Stimulated activated CD8-positive, alpha-beta memory T cell treated with anti-CD3 and anti-CD28 coated beads, Interleukin-7, amount 100 ng/mL, for 1 hour (primary cell): ENCODE measurements around the gene SIRT1.
"Not testable (repeated sequence)": the region's sequence is repeated elsewhere in the genome, so short reads cannot be mapped to it uniquely, and the experiment has no call there.

Source experiments
- DNase-seq, 2 donors: peaks; one replicate each; pipeline ENCODE4 v3.0.0-alpha.2; 2020; ENCODE audit warnings: low read depth in 2 of 2

The SIRT1 gene

DNA sequence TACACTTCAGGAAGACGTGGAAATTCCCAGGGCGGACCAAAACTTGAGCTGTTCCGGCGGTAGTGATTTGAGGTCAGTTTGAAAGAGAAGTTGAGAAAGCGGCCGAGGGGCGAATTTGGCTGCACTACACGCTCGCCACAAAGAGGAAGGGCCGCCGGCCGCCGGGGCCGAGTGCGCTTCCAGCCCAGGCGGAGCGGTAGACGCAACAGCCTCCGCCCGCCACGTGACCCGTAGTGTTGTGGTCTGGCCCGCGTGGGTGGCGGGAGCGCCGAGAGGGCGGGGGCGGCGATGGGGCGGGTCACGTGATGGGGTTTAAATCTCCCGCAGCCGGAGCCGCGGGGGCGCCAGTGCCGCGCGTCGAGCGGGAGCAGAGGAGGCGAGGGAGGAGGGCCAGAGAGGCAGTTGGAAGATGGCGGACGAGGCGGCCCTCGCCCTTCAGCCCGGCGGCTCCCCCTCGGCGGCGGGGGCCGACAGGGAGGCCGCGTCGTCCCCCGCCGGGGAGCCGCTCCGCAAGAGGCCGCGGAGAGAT lies at the start of gene SIRT1:
Gene SIRT1 (plus strand): TSS at position 344 of the 529 bp plus-strand sequence. CDS start 66 bp downstream, at position 410.
- peak; percentile 93 to 94 for DNase-seq

DNA sequence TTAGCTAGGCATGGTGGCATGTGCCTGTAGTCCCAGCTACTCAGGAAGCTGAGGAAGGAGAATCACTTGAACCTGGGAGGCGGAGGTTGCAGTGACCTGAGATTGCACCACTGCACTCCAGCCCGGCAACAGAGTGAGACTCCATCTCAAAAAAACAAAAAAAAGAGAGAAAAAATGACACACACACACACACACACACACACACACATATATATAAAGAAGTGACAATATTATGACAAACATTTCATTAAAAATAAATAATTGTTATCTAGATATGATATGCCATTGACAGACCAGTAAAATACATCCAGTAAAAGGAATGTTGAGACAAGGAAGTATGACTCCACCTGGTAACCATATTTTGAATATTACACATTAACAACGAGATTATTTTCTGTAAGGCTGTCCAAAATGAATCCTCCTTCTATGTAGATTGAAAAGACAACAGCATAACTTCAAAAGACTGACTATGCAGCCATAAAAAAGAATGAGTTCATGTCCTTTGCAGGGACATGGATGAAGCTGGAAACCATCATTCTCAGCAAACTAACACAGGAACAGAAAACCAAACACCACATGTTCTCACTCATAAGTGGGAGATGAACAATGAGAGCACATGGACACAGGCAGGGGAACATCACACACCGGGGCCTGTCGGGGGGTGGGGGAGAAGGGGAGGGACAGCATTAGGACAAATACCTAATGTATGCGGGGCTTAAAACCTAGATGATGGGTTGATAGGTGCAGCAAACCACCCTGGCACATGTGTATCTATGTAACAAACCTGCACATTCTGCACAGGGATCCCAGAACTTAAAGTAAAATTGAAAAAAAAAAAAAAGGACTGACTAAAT lies 48.7 kb upstream of the SIRT1 start:
- not testable (repeated sequence) for DNase-seq

DNA sequence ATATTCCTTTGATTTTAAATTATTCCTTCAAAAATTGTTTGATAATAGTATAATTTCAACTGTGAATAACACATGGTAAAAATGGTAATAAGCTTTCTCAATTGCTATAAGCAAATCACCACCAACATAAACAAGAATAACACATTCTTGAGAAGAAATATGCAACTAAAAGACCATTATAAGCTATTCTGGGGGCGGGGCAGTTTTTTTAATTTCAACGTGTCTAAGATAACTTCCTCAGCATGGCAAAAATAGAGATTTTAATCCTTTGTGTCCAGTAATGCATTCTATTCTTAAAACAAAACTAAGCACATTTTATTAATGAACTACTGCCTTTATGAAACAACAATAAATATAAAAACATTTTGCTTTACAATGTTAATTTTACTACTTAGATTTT lies 48.0 kb upstream of the SIRT1 start:
- DNase-seq: no peak

DNA sequence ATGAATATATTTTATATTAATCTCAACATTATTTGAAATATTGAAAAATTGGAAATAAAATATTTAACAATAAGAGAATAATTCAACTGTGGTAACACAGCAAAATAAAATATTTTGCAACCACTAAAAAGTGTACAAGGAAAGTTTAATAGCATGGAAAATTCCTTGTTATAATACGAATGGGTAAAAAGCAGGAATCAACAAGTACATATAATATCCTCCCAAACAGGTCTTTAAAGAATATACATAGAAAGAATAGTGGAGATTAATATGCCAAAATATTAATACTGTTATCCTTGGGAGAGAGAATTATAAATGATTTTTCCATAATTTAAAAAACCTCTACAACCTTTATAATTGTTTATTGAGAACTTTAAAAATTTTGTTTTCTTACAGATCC lies 47.5 kb upstream of the SIRT1 start:
- DNase-seq: no peak

DNA sequence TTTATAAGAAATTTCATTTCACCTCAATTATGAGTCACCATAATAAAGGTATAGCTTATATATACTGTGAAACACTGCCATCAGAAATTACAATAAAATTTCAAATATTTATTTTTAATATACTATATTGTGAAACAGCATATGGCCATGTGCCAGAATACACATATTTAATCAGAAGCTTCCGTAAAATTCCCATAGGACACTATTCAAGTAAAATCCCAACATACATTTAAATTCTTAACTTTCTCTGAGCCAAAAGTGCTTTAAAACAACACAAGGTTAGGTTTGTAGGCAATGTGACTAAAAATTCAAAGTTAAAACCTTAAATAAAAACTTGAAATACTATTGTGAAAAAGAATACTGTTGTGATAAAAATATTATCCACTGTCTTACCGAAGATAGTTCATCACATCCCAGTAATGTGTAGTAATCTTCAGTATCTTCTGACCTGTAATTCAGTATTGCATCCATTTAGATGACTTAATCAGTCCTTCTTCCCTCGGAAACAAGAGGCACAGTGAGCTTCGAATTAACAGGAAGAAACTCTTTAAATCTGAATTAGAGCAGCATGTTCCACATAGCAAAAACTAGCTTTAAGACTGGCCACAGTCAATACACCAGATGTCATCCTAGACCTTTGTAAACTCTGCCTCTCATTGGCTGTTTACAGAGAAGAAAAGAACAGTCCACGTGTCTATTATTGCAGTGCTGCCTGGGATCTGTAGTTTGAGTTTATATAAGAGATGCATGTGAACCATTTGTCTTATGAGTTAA lies 46.7 kb upstream of the SIRT1 start, which contains the start of gene DNAJC12:
Gene DNAJC12 (minus strand): TSS at position 648 of the 774 bp plus-strand sequence. CDS start 177 bp downstream, at position 471.
- DNase-seq: no peak

DNA sequence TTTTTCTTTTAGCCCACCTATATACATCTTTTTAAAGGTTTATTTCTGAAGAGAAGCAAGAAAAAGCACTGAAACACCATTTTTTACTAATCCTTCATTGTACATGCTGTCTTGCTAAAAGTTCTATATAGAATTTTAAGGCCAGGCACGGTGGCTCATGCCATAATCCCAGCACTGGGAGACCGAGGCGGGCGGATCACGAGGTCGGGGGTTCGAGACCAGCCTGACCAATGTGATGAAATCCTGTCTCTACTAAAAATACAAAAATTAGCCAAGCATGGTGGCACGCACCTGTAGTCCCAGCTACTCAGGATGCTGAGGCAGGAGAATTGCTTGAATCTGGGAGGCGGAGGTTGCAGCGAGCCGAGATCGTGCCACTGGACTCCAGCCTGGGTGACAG lies 44.9 kb upstream of the SIRT1 start:
- DNase-seq: not testable (repeated sequence)

DNA sequence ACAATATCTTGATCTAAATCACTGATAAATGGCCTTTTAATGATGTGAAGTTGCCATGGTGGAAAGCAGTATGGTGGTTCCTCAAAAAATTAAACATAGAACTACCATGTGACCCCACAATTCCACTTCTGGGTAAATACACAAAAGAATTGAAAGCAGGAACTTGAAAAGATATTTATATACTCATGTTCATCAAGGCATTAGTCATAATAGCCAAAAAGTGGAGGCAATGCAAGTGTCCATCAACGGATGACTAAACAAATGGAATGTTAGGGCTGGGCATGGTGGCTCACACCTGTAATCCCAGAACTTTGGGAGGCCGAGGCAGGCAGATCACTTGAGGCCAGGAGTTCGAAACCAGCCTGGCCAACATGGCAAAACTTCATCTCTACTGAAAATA lies 44.5 kb upstream of the SIRT1 start:
- no peak for DNase-seq

DNA sequence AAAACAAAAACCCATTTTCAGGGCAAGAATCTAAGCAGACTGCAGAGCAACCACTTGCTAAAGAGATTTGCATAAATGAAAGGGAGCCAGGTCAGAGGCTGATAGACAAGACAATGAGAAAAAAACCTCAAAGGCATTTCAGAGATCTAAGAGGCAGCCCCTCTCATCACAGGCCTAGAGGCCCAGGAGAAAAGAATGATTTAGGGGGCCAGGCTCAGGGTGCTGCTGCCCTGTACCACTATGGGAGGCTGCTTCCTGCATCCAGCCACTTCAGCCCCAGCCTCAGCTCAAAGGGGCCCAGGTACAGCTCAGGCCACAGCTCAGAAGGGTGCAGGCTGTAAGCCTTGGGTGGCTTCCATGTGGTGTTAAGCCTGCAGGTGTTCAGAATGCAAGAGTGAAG lies 42.7 kb upstream of the SIRT1 start:
- DNase-seq: no peak

DNA sequence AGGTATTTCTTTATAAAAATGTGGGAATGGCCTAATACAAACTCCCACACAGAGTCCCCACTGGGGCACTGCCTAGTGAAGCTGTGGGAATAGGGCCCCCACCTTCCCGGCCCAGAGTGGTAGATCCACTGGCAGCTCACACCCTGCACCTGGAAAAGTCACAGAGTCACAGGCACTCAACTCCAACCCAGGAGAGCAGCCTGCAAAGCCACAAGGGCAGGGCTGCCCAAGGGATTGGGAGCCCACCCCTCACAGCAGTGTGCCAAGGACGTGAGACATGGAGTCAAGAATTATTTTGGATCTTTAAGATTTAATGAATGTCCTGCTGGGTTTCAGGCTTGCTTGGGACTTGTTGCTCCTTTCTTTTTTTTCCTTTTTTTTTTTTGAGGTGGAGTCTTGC lies 41.2 kb upstream of the SIRT1 start:
- no peak for DNase-seq

DNA sequence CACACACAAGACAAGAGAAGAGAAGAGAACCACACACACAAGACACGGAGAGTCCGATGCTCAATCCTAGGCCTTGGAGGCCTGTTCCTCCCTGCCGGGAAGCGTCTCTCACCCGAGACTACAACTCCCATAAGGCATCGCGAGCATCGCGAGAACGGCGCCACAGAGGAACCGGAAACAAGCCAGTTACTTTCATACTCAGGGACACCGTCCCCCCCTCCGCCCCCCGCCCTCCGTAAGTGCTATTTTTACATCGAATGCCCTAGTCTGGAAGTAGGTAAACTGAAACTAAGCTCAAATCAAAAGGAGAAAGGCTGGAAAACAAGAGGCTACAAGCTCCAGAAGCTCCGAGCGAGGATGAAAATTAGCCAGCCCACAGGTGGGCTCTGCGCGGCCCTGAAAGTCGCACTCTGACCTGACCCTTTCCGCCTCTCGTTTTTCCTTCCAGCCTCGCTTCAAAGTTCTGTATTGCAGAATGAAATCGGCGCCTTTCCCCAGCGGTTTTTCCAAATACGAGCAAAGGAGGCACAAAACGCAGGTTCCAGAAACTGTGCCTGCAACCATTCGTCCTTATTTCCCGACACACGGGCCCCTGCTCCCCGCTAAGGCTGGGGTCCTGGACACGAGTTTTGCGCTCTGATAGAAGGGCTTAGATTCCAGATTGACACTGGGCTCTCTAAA lies 35.0 kb upstream of the SIRT1 start:
- DNase-seq: peak; percentile 78 to 92

DNA sequence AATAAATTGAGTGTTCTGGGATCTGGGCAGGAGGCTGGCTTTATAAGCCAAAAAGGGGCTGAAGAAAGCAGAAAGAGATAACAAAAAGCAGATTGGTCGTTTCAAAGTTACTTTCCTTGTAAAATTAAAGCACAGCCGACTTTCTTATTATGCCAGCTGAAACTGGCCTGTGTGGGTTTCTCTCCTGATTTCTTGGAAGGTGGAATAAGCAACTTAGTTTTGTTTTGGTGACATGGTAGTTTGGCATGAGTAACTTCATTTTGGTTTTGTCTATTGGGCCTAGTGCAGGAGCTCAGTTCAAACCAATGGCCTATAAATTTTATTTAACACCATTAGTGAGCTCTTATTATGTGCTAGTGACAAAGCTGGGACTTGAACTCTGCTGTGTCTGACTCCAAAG lies 33.3 kb upstream of the SIRT1 start:
- no peak for DNase-seq

DNA sequence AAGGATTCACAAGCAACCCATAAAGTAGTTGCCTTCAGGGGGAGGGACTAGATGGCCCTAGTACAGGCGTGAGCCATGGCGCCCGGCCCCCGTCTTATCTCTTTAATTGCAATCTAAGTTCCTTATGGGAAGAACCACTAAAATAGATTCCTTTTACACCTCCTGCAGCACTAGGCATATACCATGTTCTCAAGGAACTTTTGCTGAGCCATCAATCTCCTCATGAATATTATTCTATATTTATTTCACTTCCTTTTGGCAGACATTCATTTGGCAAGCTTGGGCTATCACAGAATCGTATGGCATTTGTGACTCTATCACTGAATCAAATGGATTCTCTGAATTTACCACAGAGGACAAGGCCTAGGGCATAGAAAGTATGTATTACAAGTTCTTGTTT lies 31.7 kb upstream of the SIRT1 start:
- no peak for DNase-seq

DNA sequence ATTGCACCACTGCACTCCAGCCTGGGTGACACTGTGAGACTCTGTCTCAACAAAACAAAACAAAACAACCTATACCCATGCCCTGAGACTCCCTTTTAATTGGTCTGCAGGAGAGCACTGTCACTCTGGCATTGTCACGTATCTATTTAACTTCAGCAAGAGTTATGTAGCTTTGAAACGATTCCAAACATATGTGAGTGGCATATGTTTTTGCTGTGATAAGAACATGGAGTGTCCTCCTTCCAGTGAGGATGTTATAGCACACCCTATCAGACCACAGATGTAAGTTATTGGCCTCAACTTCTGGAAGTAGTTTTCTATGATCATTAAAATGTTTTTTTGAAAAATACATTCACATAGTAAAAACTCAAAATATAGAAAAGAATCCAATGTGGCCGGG lies 30.9 kb upstream of the SIRT1 start:
- DNase-seq: no peak

DNA sequence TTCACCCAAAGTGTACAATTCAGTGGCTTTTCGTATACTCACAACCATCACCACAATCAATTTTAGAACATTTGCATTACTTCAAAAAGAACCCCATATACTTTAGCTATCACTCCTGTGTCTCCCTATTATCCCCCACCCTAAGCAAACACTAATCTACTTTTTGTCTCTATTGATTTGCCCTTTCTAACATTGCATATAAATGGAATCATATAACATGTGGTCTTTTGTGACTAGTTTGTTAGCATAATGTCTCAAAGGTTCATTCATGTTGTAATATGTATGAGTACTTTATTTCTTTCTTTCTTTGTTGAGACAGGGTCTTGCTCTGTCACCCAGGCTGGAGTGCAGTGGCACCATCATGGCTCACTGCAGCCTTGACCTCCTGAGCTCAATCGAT lies 25.5 kb upstream of the SIRT1 start:
- no peak for DNase-seq

DNA sequence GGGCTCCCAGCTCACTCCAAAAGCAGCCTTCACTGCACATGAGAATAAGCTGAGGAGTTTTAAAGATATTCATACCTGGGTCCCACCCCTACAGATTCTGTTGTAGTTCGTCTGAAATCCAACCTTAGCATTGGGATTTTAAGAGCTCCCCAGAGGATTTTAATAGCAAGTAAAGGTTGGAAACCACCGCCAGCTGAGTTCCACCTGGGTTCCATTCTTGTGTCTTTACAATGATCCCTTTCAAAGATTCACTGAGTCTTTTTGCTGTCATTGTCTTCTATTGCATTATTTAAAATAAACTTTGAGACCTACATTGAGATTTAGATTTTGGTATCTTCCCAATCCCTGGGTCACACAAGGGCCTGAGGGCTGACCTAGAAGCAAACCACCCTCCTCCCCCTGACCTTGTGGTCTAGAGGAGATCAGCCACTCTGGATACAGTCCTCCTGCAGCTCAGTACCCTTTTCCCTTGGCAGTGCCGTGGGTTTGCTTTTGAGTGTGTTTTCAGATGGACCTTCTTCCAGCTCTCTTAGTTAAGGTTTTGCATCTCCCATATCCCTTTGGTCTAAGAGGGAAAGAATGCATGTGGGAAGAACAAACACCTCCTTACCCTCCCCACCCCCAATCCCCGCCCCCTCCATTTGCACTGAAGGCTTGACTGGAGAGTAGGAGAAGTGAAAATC lies 22.6 kb upstream of the SIRT1 start:
- no peak for DNase-seq

DNA sequence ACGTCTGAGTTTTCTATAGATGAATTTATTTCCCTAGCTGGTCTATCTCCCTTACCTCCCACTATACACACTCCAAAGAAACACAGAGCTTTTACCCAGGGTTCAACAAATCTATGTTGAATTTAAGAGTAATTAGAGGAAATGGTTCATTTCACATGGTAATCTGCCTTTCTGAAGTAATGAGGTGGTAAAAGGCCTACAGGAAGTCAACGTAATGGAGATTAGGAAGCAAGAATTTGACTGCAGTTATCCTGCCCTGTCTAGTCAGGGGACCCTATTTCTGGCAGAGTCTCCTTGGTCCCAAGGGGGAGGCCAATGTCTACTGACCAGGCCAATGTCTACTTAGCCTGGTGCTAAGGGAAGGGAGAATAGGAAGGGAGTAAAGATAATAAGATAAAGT lies 21.4 kb upstream of the SIRT1 start:
- DNase-seq: no peak

DNA sequence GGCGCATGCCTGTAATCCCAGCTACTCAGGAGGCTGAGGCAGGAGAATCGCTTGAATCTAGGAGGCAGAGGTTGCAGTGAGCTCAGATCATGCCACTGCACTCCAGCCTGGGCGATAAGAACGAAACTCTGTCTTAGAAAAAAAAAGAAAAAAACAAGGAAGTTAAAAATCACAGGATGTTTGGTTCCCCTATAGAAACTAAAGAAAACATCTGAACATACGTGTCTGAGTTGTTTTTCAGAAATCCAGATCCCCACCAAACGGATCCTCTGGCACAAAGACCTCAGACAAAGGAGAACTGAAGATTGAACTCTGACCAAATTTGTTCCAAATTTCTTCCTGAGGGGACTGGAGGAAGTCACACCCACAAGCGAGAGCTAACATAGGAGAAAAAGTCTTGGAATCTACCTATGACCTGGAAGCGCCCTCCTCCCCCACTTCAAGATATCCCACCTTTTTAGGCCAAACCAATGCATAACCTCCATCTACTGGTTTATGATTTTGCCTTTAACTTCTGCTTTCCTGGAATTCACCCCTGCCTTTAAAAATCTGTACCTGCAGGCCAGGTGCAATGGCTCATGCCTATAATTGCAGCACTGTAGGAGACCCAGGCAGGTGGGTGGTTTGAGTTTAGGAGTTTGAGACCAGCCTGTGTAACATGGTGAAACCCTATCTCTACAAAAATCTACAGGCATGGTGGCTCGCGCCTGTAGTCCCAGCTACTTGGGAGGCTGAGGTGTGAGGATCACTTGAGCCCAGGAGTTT lies 19.7 kb upstream of the SIRT1 start:
- DNase-seq: no peak

DNA sequence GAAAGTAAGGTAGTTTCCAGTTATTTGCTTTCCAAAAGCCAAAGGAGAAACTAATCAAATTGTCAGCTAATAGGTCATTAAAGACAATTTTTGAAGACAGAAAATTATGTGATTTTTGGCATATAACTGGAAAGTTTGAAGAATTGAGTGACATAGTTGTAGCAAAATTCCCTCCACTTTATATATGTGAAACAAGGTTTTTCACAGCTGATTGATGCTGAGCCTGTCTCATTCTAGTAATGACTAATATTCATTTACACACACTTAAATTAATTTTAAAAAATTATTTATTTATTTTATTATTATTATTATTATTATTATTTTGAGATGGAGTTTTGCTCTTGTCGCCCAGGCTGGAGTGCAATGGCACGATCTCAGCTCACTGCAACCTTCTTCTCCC lies 16.3 kb upstream of the SIRT1 start:
- DNase-seq: no peak

DNA sequence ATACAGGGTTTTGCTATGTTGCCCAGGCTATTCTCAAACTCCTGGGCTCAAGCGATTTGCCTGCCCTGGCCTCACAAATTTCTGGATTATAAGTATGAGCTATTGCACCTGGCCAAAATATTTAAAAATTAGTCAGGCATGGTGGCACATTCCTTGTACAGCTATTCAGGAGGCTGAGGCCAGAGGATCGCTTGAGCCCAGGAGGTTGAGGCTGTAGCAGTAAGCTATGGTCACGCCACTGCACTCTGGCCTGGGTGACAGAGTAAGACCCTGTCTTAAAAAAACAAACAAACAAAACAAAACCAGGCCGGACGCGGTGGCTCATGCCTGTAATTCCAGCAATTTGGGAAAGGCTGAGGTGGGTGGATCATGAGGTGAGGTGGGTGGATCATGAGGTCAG lies 14.5 kb upstream of the SIRT1 start:
- DNase-seq: no peak

DNA sequence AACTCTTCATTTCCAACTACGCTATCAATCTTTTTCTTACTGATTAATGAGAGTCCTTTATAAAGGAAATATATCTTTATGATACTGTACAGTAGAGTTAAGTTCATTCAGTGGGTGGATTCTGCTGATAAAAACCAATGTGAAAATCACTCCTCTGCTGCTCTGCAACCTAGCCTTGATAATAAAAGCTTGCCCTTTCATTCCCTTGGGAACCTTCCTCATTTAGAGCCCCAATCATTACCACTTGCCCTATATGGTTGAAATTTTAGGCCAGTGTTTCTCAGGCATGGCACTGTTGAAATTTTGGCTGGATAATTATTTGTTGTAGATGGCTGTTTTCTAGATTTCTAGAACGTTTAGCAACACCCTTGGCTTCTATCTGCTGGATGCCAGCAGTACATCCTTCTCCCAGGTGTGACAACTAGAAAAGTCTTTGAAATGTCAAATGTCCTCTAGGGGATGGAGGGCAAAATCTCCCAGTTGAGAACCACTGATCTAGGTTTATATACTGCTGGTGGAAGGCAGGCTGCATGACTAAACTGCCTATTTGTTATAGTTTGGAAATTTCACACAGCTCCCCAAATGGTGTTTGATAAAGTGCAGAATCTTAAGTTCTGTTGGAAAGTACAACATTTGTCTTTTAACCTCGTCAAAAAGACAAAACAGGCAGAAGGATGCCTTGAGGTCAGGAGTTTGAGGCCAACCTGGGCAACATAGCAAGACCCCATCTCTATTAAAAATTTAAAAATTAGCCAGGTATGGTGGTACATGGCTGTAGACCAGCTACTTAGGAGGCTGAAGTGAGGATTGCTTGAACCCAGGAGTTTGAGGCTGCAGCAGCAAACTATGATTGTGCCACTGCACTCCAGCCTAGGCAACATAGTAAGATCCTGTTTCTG lies 8.9 kb upstream of the SIRT1 start:
- DNase-seq: no peak
